Measurements from ENCODE around the gene ESRRB.

The ESRRB gene

DNA sequence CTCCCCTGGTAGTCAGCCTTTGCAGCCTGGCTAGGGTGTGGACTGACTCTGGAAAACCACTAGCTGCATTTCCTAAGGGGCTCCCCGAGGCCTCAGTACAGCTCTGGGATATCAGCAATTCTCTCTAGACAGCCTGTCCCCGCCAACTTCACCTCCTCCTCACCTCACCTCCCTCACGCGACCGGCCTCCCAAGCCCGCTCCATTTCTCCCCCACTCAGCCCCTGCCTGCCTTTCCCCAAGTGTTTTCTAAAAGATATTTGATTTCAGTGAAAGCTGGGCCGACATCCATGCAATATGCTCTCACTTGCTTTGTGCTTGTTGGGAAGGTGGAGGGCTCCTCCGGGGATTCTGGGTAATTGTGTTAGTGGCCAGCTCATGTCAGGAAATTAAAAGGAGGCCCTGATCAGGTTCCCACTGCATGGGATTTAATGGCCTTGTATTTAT, 91.8 kb downstream of the ESRRB start:
- no peak overlapping the region for H3K4me3 ChIP-seq (ENCODE audit: low read depth, low read length)
- no peaks in the 10 kb centered on the region for H3K36me3 ChIP-seq (ENCODE audit: control insufficient read depth in 2 of 2, insufficient read depth in 1 of 2, low read length in 2 of 2)
- CTCF ChIA-PET = interaction anchor here (0.6 to 2.6 kb wide), 3 partner anchors 12 to 236 kb away, joined by 3 to 17 read pairs (median 3); no protein-coding TSS in a partner anchor
- 0 out of 2 replicates have a peak, but pooled peaks have one; percentile 11 for TF ChIP-seq ZFHX2 (tag by site-specific recombination; conservative IDR thresholded peaks at IDR 0.05)
- TF ChIP-seq, protein P1, sequence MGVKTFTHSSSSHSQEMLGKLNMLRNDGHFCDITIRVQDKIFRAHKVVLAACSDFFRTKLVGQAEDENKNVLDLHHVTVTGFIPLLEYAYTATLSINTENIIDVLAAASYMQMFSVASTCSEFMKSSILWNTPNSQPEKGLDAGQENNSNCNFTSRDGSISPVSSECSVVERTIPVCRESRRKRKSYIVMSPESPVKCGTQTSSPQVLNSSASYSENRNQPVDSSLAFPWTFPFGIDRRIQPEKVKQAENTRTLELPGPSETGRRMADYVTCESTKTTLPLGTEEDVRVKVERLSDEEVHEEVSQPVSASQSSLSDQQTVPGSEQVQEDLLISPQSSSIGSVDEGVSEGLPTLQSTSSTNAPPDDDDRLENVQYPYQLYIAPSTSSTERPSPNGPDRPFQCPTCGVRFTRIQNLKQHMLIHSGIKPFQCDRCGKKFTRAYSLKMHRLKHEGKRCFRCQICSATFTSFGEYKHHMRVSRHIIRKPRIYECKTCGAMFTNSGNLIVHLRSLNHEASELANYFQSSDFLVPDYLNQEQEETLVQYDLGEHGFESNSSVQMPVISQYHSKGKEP (tag by site-specific recombination; IDR thresholded peaks at IDR 0.05) = 0 out of 2 replicates have a peak, but pooled peaks have one; percentile 26
- TF ChIP-seq ZNF221 (tag by site-specific recombination; IDR thresholded peaks at IDR 0.05; ENCODE audit: borderline replicate concordance) = no peak
- H3K27ac ChIP-seq (ENCODE audit: extremely low read depth, low read depth, low read length) = no peak overlapping the region
- no peaks in the 10 kb centered on the region for H3K9me3 ChIP-seq (ENCODE audit: control insufficient read depth, insufficient read depth, low read depth, low read length)
- H3K4me1 ChIP-seq (ENCODE audit: control insufficient read depth, insufficient read depth, low read length) = no peaks in the 10 kb centered on the region
- POLR2A ChIA-PET = interaction anchor here (0.6 kb wide), 1 partner anchor 21 kb away, joined by 3 read pairs; no protein-coding TSS in a partner anchor

DNA sequence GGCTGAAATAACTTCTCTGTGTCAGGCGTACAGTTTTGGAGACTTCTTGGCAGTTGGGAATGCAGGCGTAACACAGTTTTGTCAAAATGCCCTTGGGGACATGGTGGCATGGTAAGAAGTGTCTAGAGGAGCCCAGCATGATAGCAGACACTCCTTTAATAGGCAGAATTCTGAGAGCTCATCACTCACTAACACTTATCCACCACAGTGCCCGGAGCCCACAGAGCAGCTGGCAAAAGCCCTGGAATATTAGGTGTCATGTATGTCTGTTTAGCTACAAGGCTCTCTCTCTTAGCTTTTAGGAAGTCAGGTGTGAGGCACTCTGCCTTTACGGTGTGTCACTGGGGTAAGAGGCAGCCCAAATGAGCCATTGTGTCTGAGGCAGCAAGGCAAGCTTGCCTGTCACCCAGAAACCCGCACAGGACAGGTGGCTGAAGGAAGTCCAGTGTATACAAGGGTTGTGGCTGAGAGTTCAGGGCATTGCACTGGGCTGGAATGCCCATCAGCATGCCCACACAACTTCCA, 96.3 kb downstream of the ESRRB start:
- no peaks in the 10 kb centered on the region for H3K9me3 ChIP-seq (ENCODE audit: control insufficient read depth, insufficient read depth, low read depth, low read length)
- no peaks in the 10 kb centered on the region for H3K4me1 ChIP-seq (ENCODE audit: control insufficient read depth, insufficient read depth, low read length)
- H3K4me3 ChIP-seq (ENCODE audit: low read depth, low read length) = no peak overlapping the region
- no peak overlapping the region for H3K27ac ChIP-seq (ENCODE audit: extremely low read depth, low read depth, low read length)
- CTCF ChIA-PET = interaction anchor here (0.5 to 1.1 kb wide), 4 partner anchors 16 to 176 kb away, joined by 3 to 4 read pairs (median 3); no protein-coding TSS in a partner anchor
- TF ChIP-seq, protein P2, sequence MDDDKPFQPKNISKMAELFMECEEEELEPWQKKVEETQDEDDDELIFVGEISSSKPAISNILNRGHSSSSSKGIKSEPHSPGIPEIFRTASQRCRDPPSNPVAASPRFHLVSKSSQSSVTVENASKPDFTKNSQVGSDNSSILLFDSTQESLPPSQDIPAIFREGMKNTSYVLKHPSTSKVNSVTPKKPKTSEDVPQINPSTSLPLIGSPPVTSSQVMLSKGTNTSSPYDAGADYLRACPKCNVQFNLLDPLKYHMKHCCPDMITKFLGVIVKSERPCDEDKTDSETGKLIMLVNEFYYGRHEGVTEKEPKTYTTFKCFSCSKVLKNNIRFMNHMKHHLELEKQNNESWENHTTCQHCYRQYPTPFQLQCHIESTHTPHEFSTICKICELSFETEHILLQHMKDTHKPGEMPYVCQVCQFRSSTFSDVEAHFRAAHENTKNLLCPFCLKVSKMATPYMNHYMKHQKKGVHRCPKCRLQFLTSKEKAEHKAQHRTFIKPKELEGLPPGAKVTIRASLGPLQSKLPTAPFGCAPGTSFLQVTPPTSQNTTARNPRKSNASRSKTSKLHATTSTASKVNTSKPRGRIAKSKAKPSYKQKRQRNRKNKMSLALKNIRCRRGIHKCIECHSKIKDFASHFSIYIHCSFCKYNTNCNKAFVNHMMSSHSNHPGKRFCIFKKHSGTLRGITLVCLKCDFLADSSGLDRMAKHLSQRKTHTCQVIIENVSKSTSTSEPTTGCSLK (tag by site-specific recombination; IDR thresholded peaks at IDR 0.05) = no peak
- TF ChIP-seq, protein P3, sequence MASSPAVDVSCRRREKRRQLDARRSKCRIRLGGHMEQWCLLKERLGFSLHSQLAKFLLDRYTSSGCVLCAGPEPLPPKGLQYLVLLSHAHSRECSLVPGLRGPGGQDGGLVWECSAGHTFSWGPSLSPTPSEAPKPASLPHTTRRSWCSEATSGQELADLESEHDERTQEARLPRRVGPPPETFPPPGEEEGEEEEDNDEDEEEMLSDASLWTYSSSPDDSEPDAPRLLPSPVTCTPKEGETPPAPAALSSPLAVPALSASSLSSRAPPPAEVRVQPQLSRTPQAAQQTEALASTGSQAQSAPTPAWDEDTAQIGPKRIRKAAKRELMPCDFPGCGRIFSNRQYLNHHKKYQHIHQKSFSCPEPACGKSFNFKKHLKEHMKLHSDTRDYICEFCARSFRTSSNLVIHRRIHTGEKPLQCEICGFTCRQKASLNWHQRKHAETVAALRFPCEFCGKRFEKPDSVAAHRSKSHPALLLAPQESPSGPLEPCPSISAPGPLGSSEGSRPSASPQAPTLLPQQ (tag by site-specific recombination; IDR thresholded peaks at IDR 0.05) = no peak
- TF ChIP-seq ZNF530 (tag by site-specific recombination; IDR thresholded peaks at IDR 0.05; ENCODE audit: low read depth) (no peak), ZNF324 (tag by site-specific recombination; IDR thresholded peaks at IDR 0.05) (no peak), ZNF416 (tag by site-specific recombination; IDR thresholded peaks at IDR 0.05) (no peak), ZNF133 (tag by site-specific recombination; IDR thresholded peaks at IDR 0.05) (no peak), ZNF248 (tag by site-specific recombination; IDR thresholded peaks at IDR 0.05) (no peak), ZFP3 (tag by site-specific recombination; IDR thresholded peaks at IDR 0.05; ENCODE audit: low read depth) (no peak), ZNF76 (tag by site-specific recombination; IDR thresholded peaks at IDR 0.05; ENCODE audit: borderline replicate concordance, low read depth) (no peak), ZNF621 (tag by site-specific recombination; IDR thresholded peaks at IDR 0.05) (no peak), ZSCAN16 (tag by site-specific recombination; IDR thresholded peaks at IDR 0.05) (no peak), ZNF501 (tag by site-specific recombination; IDR thresholded peaks at IDR 0.05) (no peak), ZNF521 (tag by site-specific recombination; IDR thresholded peaks at IDR 0.05) (no peak), ZNF274 (IDR thresholded peaks at IDR 0.05; ENCODE audit: low read length) (no peak), ZNF274 (tag by site-specific recombination; IDR thresholded peaks at IDR 0.05; ENCODE audit: borderline replicate concordance) (no peak), ZNF510 (tag by site-specific recombination; IDR thresholded peaks at IDR 0.05; ENCODE audit: insufficient replicate concordance) (no peak), ZNF404 (tag by site-specific recombination; IDR thresholded peaks at IDR 0.05) (no peak), ZNF202 (tag by site-specific recombination; IDR thresholded peaks at IDR 0.05; ENCODE audit: borderline replicate concordance) (no peak), ZNF549 (tag by site-specific recombination; IDR thresholded peaks at IDR 0.05) (no peak)
- TF ChIP-seq, protein P4, sequence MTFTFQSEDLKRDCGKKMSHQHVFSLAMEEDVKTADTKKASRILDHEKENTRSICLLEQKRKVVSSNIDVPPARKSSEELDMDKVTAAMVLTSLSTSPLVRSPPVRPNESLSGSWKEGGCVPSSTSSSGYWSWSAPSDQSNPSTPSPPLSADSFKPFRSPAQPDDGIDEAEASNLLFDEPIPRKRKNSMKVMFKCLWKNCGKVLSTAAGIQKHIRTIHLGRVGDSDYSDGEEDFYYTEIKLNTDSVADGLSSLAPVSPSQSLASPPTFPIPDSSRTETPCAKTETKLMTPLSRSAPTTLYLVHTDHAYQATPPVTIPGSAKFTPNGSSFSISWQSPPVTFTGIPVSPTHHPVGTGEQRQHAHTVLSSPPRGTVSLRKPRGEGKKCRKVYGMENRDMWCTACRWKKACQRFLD (tag by site-specific recombination; IDR thresholded peaks at IDR 0.05) = no peak
- POLR2A ChIA-PET = no interaction called here
- no peaks in the 10 kb centered on the region for H3K36me3 ChIP-seq (ENCODE audit: control insufficient read depth in 2 of 2, insufficient read depth in 1 of 2, low read length in 2 of 2)
